SU-DHL-6 (cell line): ENCODE data around the gene ENDOV.

Source experiments
- H2AFZ ChIP-seq: fragments of 200-600 bp; sonication (generic); 2 replicates; pipeline ENCODE4 v1.6.1; 2014; ENCODE audit warnings: low read depth, mild to moderate bottlenecking, moderate library complexity, mixed read lengths, antibody characterized with exemption, low read length; ENCODE audit not compliant: severe bottlenecking
- H3F3A ChIP-seq: fragments of 200-600 bp; shearing (Covaris generic); 2 replicates; pipeline ENCODE4 v1.6.0; 2016; ENCODE audit warnings: antibody characterized with exemption, mild to moderate bottlenecking; ENCODE audit not compliant: insufficient read depth
- H3K27ac ChIP-seq: fragments of 200-600 bp; sonication (generic); 2 replicates; pipeline ENCODE4 v1.5.1; 2016; ENCODE audit warnings: low read depth, mild to moderate bottlenecking, low read length, moderate library complexity, mixed read lengths
- H3K27me3 ChIP-seq: fragments of 200-600 bp; sonication (generic), shearing (Covaris generic); 2 replicates; pipeline ENCODE4 v1.6.0; 2014; ENCODE audit warnings: mild to moderate bottlenecking, low read length
- H3K36me3 ChIP-seq: fragments of 200-600 bp; sonication (generic); 2 replicates; pipeline ENCODE4 v1.6.1; 2014; ENCODE audit warnings: mild to moderate bottlenecking, low read length, mixed read lengths
- H3K4me2 ChIP-seq: fragments of 300-600, 200-600 bp; shearing (Covaris generic), sonication (generic); 2 replicates; pipeline ENCODE4 v1.6.0; 2014; ENCODE audit warnings: low read length, low read depth, mild to moderate bottlenecking; ENCODE audit not compliant: poor library complexity, severe bottlenecking
- H3K4me3 ChIP-seq: fragments of 200-600 bp; sonication (generic); 2 replicates; pipeline ENCODE4 v1.5.1; 2014; ENCODE audit warnings: antibody characterized with exemption, low read length, mild to moderate bottlenecking, mixed read lengths; ENCODE audit not compliant: insufficient read depth, poor library complexity, severe bottlenecking
- H3K79me2 ChIP-seq: fragments of 200-600 bp; sonication (generic); 2 replicates; pipeline ENCODE4 v1.6.1; 2014; ENCODE audit warnings: mild to moderate bottlenecking, low read length, moderate library complexity; ENCODE audit not compliant: insufficient read depth
- H3K9ac ChIP-seq: fragments of 200-600 bp; sonication (generic); 2 replicates; pipeline ENCODE4 v1.7.0; 2014; ENCODE audit warnings: mild to moderate bottlenecking, low read length
- H3K9me2 ChIP-seq: fragments of 200-600 bp; sonication (generic); replicated peaks from 2 replicates; pipeline ENCODE4 v1.6.1; 2014; ENCODE audit warnings: low read length; ENCODE audit not compliant: insufficient read depth
- H3K9me3 ChIP-seq: fragments of 200-600 bp; sonication (generic); 2 replicates; pipeline ENCODE4 v1.6.1; 2014; ENCODE audit warnings: low read length, mixed read lengths; ENCODE audit not compliant: insufficient read depth
- H4K20me1 ChIP-seq: fragments of 200-600 bp; sonication (generic); 2 replicates; pipeline ENCODE4 v1.6.1; 2014; ENCODE audit warnings: low read depth, mild to moderate bottlenecking, antibody characterized with exemption, low read length, moderate library complexity, mixed read lengths
- CTCF ChIP-seq: fragments of 200-600 bp; sonication (generic); IDR thresholded peaks from one replicate; pipeline ENCODE4 v1.5.1; 2017; ENCODE audit warnings: antibody characterized with exemption, mild to moderate bottlenecking, low read length, moderate library complexity; ENCODE audit not compliant: insufficient read depth, poor library complexity, severe bottlenecking
- EZH2phosphoT487 ChIP-seq: fragments of 200-600 bp; sonication (generic), shearing (Covaris generic); conservative IDR thresholded peaks from 2 replicates; pipeline ENCODE4 v1.6.1; 2018; ENCODE audit warnings: mild to moderate bottlenecking, antibody characterized with exemption, low read length, moderate library complexity, mixed read lengths

The ENDOV gene

GRCh38 chr17:80468242-80468641 lies 53.3 kb downstream of the ENDOV start:
- H3K36me3 ChIP-seq = no peaks in the 10 kb centered on the region
- H3K9ac ChIP-seq = no peak overlapping the region
- no peak overlapping the region for H3K4me2 ChIP-seq
- H2AFZ ChIP-seq = no peak overlapping the region
- H3K27me3 ChIP-seq = no peaks in the 10 kb centered on the region
- no peaks in the 10 kb centered on the region for H3K9me2 ChIP-seq
- TF ChIP-seq EZH2phosphoT487 (no peak), CTCF (no peak)
- no peaks in the 10 kb centered on the region for H3K79me2 ChIP-seq
- no peaks in the 10 kb centered on the region for H4K20me1 ChIP-seq
- H3K4me3 ChIP-seq = no peak overlapping the region
- no peaks in the 10 kb centered on the region for H3F3A ChIP-seq
- H3K27ac ChIP-seq = no peak overlapping the region
- H3K9me3 ChIP-seq = no peaks in the 10 kb centered on the region

GRCh38 chr17:80468781-80469493 lies 54.0 kb downstream of the ENDOV start:
- no peak overlapping the region for H3K4me2 ChIP-seq
- H3K4me3 ChIP-seq = no peak overlapping the region
- no peak overlapping the region for H3K27ac ChIP-seq
- TF ChIP-seq EZH2phosphoT487 = no peak
- no peak overlapping the region for H2AFZ ChIP-seq
- H3K27me3 ChIP-seq = no peaks in the 10 kb centered on the region
- H3K36me3 ChIP-seq = no peaks in the 10 kb centered on the region
- no peaks in the 10 kb centered on the region for H3K79me2 ChIP-seq
- H3K9me3 ChIP-seq = no peaks in the 10 kb centered on the region
- no peaks in the 10 kb centered on the region for H3F3A ChIP-seq
- no peaks in the 10 kb centered on the region for H3K9me2 ChIP-seq
- H3K9ac ChIP-seq = no peak overlapping the region
- no peaks in the 10 kb centered on the region for H4K20me1 ChIP-seq

- no peak overlapping the region for H2AFZ ChIP-seq
- no peaks in the 10 kb centered on the region for H4K20me1 ChIP-seq
- TF ChIP-seq CTCF (no peak), EZH2phosphoT487 (no peak)
- no peak overlapping the region for H3K27ac ChIP-seq
- no peaks in the 10 kb centered on the region for H3K79me2 ChIP-seq
- no peaks in the 10 kb centered on the region for H3K9me3 ChIP-seq
- no peak overlapping the region for H3K9ac ChIP-seq
- no peaks in the 10 kb centered on the region for H3F3A ChIP-seq
- H3K27me3 ChIP-seq = no peaks in the 10 kb centered on the region
- H3K36me3 ChIP-seq = no peaks in the 10 kb centered on the region
- H3K4me3 ChIP-seq = no peak overlapping the region
- no peaks in the 10 kb centered on the region for H3K9me2 ChIP-seq
- no peak overlapping the region for H3K4me2 ChIP-seq
These were observed 54.7 kb downstream of the ENDOV start for GRCh38 chr17:80469667-80470066.

GRCh38 chr17:80470603-80471002 lies 55.6 kb downstream of the ENDOV start:
- H3K27me3 ChIP-seq = no peaks in the 10 kb centered on the region
- no peaks in the 10 kb centered on the region for H3K9me2 ChIP-seq
- H4K20me1 ChIP-seq = no peaks in the 10 kb centered on the region
- no peak overlapping the region for H3K27ac ChIP-seq
- H3K9ac ChIP-seq = no peak overlapping the region
- no peak overlapping the region for H3K4me3 ChIP-seq
- H3F3A ChIP-seq = no peaks in the 10 kb centered on the region
- H3K4me2 ChIP-seq = no peak overlapping the region
- no peak for TF ChIP-seq EZH2phosphoT487
- TF ChIP-seq CTCF = no peak
- H3K36me3 ChIP-seq = no peaks in the 10 kb centered on the region
- no peak overlapping the region for H2AFZ ChIP-seq
- H3K9me3 ChIP-seq = no peaks in the 10 kb centered on the region
- no peaks in the 10 kb centered on the region for H3K79me2 ChIP-seq
